H1 (cell line): ENCODE measurements around the gene CAPN7. TPM values are rescaled to one million over a fixed set of nuclear protein-coding genes. Genes with fewer than 3 reads are reported as not detected.

Source experiments
- CTCF ChIA-PET: fragments of 300-600 bp; sonication (Branson Sonifier 250); formaldehyde crosslinking; loops from one replicate; lab custom pipeline; 2021; ENCODE audit not compliant: partially characterized antibody; lab: Charles Lee
- POLR2A ChIA-PET: fragments of 300-600 bp; sonication (Branson Sonifier 250); formaldehyde crosslinking; loops from one replicate; lab custom pipeline; 2021; ENCODE audit warnings: inconsistent platforms; ENCODE audit not compliant: partially characterized antibody; lab: Charles Lee
- DNase-seq, 2 experiments: peaks; one replicate each; pipeline versions ENCODE4 v3.0.0 to v3.0.0-alpha.2; 2010 to 2022; ENCODE audit warnings: low spot score in 2 of 2, low read depth in 1 of 2, mixed read lengths in 1 of 2
- FAIRE-seq: peaks from 2 replicates; lab custom pipeline; 2011; peaks lifted over from hg19 to GRCh38; lab: Jason Lieb, UNC
- H2AFZ ChIP-seq: 2 replicates; pipeline ENCODE4 v1.8.1; 2012; ENCODE audit warnings: low read length, inconsistent platforms
- H2AK5ac ChIP-seq: 2 replicates; pipeline ENCODE4 v1.6.1; 2013; ENCODE audit warnings: low read depth, low read length
- H2BK120ac ChIP-seq: replicated peaks from 2 replicates; pipeline ENCODE3; 2013; ENCODE audit warnings: low read depth, low read length, inconsistent platforms
- H2BK12ac ChIP-seq: 2 replicates; pipeline ENCODE4 v1.6.1; 2013; ENCODE audit warnings: low read depth, low read length
- H2BK15ac ChIP-seq: 2 replicates; pipeline ENCODE4 v1.6.1; 2013; ENCODE audit warnings: low read length
- H2BK20ac ChIP-seq: 2 replicates; pipeline ENCODE4 v1.6.1; 2013; ENCODE audit warnings: low read length
- H2BK5ac ChIP-seq: 2 replicates; pipeline ENCODE4 v1.6.1; 2013; ENCODE audit warnings: low read depth, low read length
- H3K14ac ChIP-seq: 2 replicates; pipeline ENCODE4 v1.6.1; 2013; ENCODE audit warnings: inconsistent platforms; ENCODE audit not compliant: insufficient read length
- H3K18ac ChIP-seq: 2 replicates; pipeline ENCODE4 v1.6.1; 2013; ENCODE audit warnings: low read length; ENCODE audit errors: extremely low read depth
- H3K23ac ChIP-seq: 2 replicates; pipeline ENCODE4 v1.6.1; 2013; ENCODE audit warnings: inconsistent platforms; ENCODE audit not compliant: insufficient read length
- H3K23me2 ChIP-seq: 2 replicates; pipeline ENCODE4 v1.6.1; 2013; ENCODE audit warnings: low read depth, low read length
- H3K27ac ChIP-seq: 2 replicates; pipeline ENCODE4 v1.6.1; 2011; ENCODE audit warnings: low read depth, low read length, inconsistent platforms
- H3K27me3 ChIP-seq, 4 experiments: replicated peaks in 1 of 4; 1 replicate in 1 of 4; 2 replicates in 3 of 4; pipeline versions ENCODE4 v1.6.1 to v1.8.1; 2011 to 2013; ENCODE audit warnings: low read length in 3 of 4, mild to moderate bottlenecking in 3 of 4, inconsistent platforms in 2 of 4, mixed read lengths in 2 of 4, moderate library complexity in 1 of 4; ENCODE audit not compliant: control insufficient read depth in 3 of 4, insufficient read depth in 3 of 4; ENCODE audit errors: extremely low read depth in 1 of 4
- H3K36me3 ChIP-seq, 4 experiments: 2 replicates each; pipeline versions ENCODE4 v1.6.1 to v1.8.1; 2011 to 2013; ENCODE audit warnings: mild to moderate bottlenecking in 4 of 4, low read length in 3 of 4, moderate library complexity in 2 of 4, control low read depth in 1 of 4, inconsistent platforms in 1 of 4; ENCODE audit not compliant: insufficient read depth in 4 of 4, control insufficient read depth in 2 of 4
- H3K4ac ChIP-seq: replicated peaks from 2 replicates; pipeline ENCODE3; 2013; ENCODE audit warnings: low read length, low read depth, mixed read lengths, inconsistent platforms; ENCODE audit not compliant: insufficient read length
- H3K4me1 ChIP-seq, 4 experiments: replicated peaks in 1 of 4; 1 replicate in 1 of 4; 2 replicates in 3 of 4; pipeline versions ENCODE4 v1.6.1 to v1.8.1; 2011 to 2013; ENCODE audit warnings: low read length in 3 of 4, inconsistent platforms in 2 of 4, mixed read lengths in 1 of 4; ENCODE audit not compliant: insufficient read depth in 4 of 4, control insufficient read depth in 3 of 4
- H3K4me2 ChIP-seq, 2 experiments: 2 replicates each; pipeline versions ENCODE4 v1.6.1 to v1.8.1; 2011 to 2013; ENCODE audit warnings: low read depth in 2 of 2, low read length in 2 of 2, control low read depth in 1 of 2, inconsistent platforms in 1 of 2, mild to moderate bottlenecking in 1 of 2; ENCODE audit not compliant: insufficient read depth in 1 of 2
- H3K4me3 ChIP-seq, 4 experiments: fragments of 200-600, 300-600 bp in 1 of 4; sonication (generic), shearing (Covaris generic), sonication (Bioruptor Twin) in 1 of 4; 2 replicates each; pipeline versions ENCODE4 v1.5.1 to v1.8.1; 2011 to 2016; ENCODE audit warnings: low read length in 4 of 4, low read depth in 3 of 4, control low read depth in 2 of 4, inconsistent platforms in 2 of 4, mild to moderate bottlenecking in 2 of 4, mixed read lengths in 1 of 4, moderate library complexity in 1 of 4; ENCODE audit not compliant: insufficient read depth in 2 of 4; ENCODE audit errors: extremely low read depth in 1 of 4
- H3K56ac ChIP-seq: replicated peaks from 2 replicates; pipeline ENCODE3; 2013; ENCODE audit warnings: low read depth, mild to moderate bottlenecking, mixed read lengths, low read length, inconsistent platforms; ENCODE audit not compliant: insufficient read length
- H3K79me1 ChIP-seq: 2 replicates; pipeline ENCODE4 v1.6.1; 2013; ENCODE audit warnings: low read depth, low read length, control low read depth
- H3K79me2 ChIP-seq, 2 experiments: 2 replicates each; pipeline versions ENCODE4 v1.6.1 to v1.8.1; 2012 to 2013; ENCODE audit warnings: low read length in 2 of 2, mild to moderate bottlenecking in 2 of 2, inconsistent platforms in 1 of 2; ENCODE audit not compliant: insufficient read depth in 2 of 2, control insufficient read depth in 1 of 2
- H3K9ac ChIP-seq, 4 experiments: replicated peaks in 1 of 4; 1 replicate in 1 of 4; 2 replicates in 3 of 4; pipeline versions ENCODE4 v1.6.1 to v1.8.1; 2011 to 2013; ENCODE audit warnings: low read depth in 3 of 4, low read length in 3 of 4, control low read depth in 2 of 4, mild to moderate bottlenecking in 2 of 4, moderate library complexity in 2 of 4, inconsistent platforms in 1 of 4; ENCODE audit errors: extremely low read depth in 1 of 4
- H3K9me3 ChIP-seq, 2 experiments: 2 replicates each; pipeline versions ENCODE4 v1.6.1 to v1.8.1; 2012 to 2013; ENCODE audit warnings: mild to moderate bottlenecking in 2 of 2, moderate library complexity in 2 of 2, control low read depth in 1 of 2, inconsistent platforms in 1 of 2, low read depth in 1 of 2, low read length in 1 of 2, mixed read lengths in 1 of 2; ENCODE audit not compliant: insufficient read depth in 2 of 2
- H4K20me1 ChIP-seq, 2 experiments: replicated peaks in 1 of 2; 2 replicates each; pipeline versions ENCODE3 to v1.8.1; 2011 to 2013; ENCODE audit warnings: inconsistent platforms in 2 of 2, low read length in 2 of 2, mild to moderate bottlenecking in 1 of 2; ENCODE audit not compliant: insufficient read depth in 2 of 2, control insufficient read depth in 1 of 2
- H4K5ac ChIP-seq: 2 replicates; pipeline ENCODE4 v1.6.1; 2013; ENCODE audit warnings: low read length, low read depth, mixed read lengths, inconsistent platforms; ENCODE audit not compliant: insufficient read length
- H4K8ac ChIP-seq: 2 replicates; pipeline ENCODE4 v1.8.0; 2013; ENCODE audit warnings: mild to moderate bottlenecking, moderate library complexity, low read length, inconsistent platforms; ENCODE audit not compliant: insufficient read depth; ENCODE audit errors: extremely low read depth
- H4K91ac ChIP-seq: replicated peaks from 2 replicates; pipeline ENCODE3; 2013; ENCODE audit warnings: low read length, mixed read lengths, inconsistent platforms; ENCODE audit not compliant: insufficient read length
- ASH2L ChIP-seq: fragments of 200-600, 300-600 bp; sonication (generic); IDR thresholded peaks from one replicate; pipeline ENCODE4 v1.7.1; 2017; ENCODE audit warnings: low read length
- CEBPB ChIP-seq: IDR thresholded peaks from 2 replicates; pipeline ENCODE4 v1.6.1; 2012; ENCODE audit warnings: low read depth, low read length
- JUND ChIP-seq: IDR thresholded peaks from 2 replicates; pipeline ENCODE4 v1.6.1; 2011; ENCODE audit warnings: mild to moderate bottlenecking, improper control_type of control experiment, low read length
- RBBP5 ChIP-seq: IDR thresholded peaks from 2 replicates; pipeline ENCODE4 v1.7.1; 2012; ENCODE audit warnings: low read depth, mild to moderate bottlenecking, inconsistent platforms, low read length, moderate library complexity, borderline replicate concordance
- WGBS, 2 experiments: shearing (Covaris generic) in 1 of 2; methylation state at CpG; one replicate each; pipeline versions ENCODE4 v1.1.6 to v1.1.7; 2013 to 2015; ENCODE audit warnings: low lambda C conversion rate in 2 of 2, mixed read lengths in 2 of 2, inconsistent platforms in 1 of 2, low coverage in 1 of 2, missing lambda C conversion rate in 1 of 2; ENCODE audit not compliant: insufficient replicate concordance in 2 of 2, insufficient coverage in 1 of 2, insufficient read length in 1 of 2; ENCODE audit errors: extremely low coverage in 1 of 2, missing lambda C conversion rate in 1 of 2; 5-methylcytosine and 5-hydroxymethylcytosine counted together
- polyA plus RNA-seq, 7 experiments: library from polyadenylated mRNA; depleted of rRNA in 3 of 7; stranded (reverse) in 5 of 7; unstranded in 2 of 7; fragments of >200 nt in 5 of 7; fragments of 200-250 nt in 2 of 7; gene quantifications; 1 replicate in 5 of 7; 2 replicates in 1 of 7; 4 replicates in 1 of 7; pipeline versions ENCODE4 v1.2.1 to v1.2.3, GENCODE V29; 2011 to 2013; ENCODE audit warnings: missing spikeins in 2 of 7, mixed read lengths in 2 of 7
- total RNA-seq: library from RNA; stranded (reverse); fragmentation: NEBNext Ultra II Directional; extraction: Animal tissue kit (Norgen Biotek cat#: 25700); gene quantifications from 2 replicates; pipeline ENCODE4 v1.2.1, GENCODE V29; 2021
- TF ChIP-seq, protein P1 (sequence below): IDR thresholded peaks from 2 replicates; pipeline ENCODE4 v1.6.1; 2012; ENCODE audit warnings: inconsistent platforms

CAPN7 gene
- total and polyA plus RNA-seq, 2 of the 8 experiments (the other 6 are each of a cell fraction or from before 2014, with no cell fraction given), result 5.3 to 13.2 TPM

DNA sequence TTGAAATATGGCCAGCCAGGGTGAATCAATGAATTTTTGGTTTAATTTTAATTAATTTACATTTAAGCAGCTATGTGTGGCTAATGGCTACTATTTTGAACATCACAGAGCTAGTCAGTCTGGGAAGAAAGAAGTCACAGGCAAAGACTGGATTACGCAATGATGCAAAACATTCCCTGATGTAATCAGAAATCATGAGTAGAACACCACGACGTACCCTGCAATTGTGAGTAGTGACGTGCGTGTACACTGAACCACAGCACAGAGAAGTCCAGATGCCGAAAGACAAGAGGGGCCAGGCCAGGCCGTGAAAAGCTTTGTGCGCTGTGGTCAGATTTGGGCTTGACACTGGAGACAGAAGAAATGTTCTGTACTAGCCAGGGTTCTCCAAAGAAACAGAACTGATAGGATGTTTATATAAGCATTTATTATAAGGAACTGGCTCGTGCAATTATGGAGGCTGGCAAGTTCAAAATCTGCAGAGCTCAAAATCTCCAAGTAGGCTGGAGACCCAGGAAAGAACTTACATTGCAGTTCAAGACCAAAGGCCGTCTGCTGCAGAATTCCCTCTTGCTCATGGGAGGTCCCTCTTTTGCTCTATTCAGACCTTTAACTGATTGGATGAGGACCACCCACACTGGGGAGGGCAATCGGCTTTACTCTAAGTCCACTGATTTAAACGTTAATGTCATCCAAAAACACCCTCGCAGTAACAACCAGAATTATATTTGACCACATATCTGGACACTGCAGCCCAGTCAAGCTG is 81.7 kb downstream of the CAPN7 start:
- Histone ChIP-seq H4K91ac (no peak overlapping the region), H3K4me1 (peaks cover 0 to 6% (median under 1%) of the 10 kb centered on the region in 4 experiments; a peak in 2 of 7 replicates), H4K5ac (no peak overlapping the region), H2AFZ (no peak overlapping the region), H2BK120ac (no peak overlapping the region), H3K18ac (no peak overlapping the region), H3K36me3 (no peaks in the 10 kb centered on the region), H3K56ac (no peak overlapping the region), H3K27me3 (no peaks in the 10 kb centered on the region), H4K8ac (no peak overlapping the region), H3K9me3 (no peaks in the 10 kb centered on the region), H3K27ac (no peak overlapping the region), H3K9ac (no peak overlapping the region), H4K20me1 (no peaks in the 10 kb centered on the region), H2BK20ac (no peak overlapping the region), H3K23me2 (no peaks in the 10 kb centered on the region), H2BK15ac (no peak overlapping the region), H2BK12ac (no peak overlapping the region), H3K4me2 (no peak overlapping the region), H2AK5ac (no peak overlapping the region), H3K79me2 (no peaks in the 10 kb centered on the region), H2BK5ac (no peak overlapping the region), H3K4me3 (no peak overlapping the region), H3K14ac (no peak overlapping the region), H3K79me1 (peaks cover 2% of the 10 kb centered on the region; the same call in 1 of the 2 replicates), H3K23ac (no peak overlapping the region), H3K4ac (no peak overlapping the region)
- DNase-seq (no peak), FAIRE-seq (no peak)
- CTCF ChIA-PET, result interaction anchor here (0.9 to 13.8 kb wide), 5 partner anchors 17 to 118 kb away, joined by 4 to 180 read pairs (median 10); partner anchors contain the start of gene SH3BP5
- POLR2A ChIA-PET, result interaction anchor here (1.3 kb wide), 1 partner anchor 45 kb away, joined by 3 read pairs; the partner anchor contains the start of gene SH3BP5
- 91% methylated on average over 13 of the region's 13 CpGs; no CpG with 5 or more reads in 1 of the 2 experiments for WGBS, 2 experiments
- no peak for TF ChIP-seq JUND
- no peak for TF ChIP-seq RBBP5
- no peak for TF ChIP-seq ASH2L
- TF ChIP-seq CEBPB, result peak; percentile 81; the same call in 1 of the 2 replicates
- TF ChIP-seq, protein P1, sequence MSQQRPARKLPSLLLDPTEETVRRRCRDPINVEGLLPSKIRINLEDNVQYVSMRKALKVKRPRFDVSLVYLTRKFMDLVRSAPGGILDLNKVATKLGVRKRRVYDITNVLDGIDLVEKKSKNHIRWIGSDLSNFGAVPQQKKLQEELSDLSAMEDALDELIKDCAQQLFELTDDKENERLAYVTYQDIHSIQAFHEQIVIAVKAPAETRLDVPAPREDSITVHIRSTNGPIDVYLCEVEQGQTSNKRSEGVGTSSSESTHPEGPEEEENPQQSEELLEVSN, result no peak
